Tibial artery (tissue), 4 donors: Measurements from ENCODE around the gene PCED1B.

ENCODE experiments used
- DNase-seq, 2 donors: peaks; one replicate each; pipeline ENCODE4 v3.0.0-alpha.2; 2019
- H3K27ac ChIP-seq, 2 donors: fragments of 200-600 bp; sonication (generic) in 1 of 2; 1 replicate in 1 of 2; 2 replicates in 1 of 2; pipeline ENCODE4 v1.5.1; 2018 to 2019; ENCODE audit warnings: mild to moderate bottlenecking in 1 of 2
- H3K27me3 ChIP-seq, 2 donors: fragments of 200-600 bp; sonication (generic) in 1 of 2; one replicate each; pipeline versions ENCODE4 v1.5.1 to v1.6.0; 2016 to 2019
- H3K36me3 ChIP-seq, 3 donors: fragments of 200-600 bp; sonication (generic) in 2 of 3; one replicate each; pipeline ENCODE4 v1.5.1; 2016 to 2019; ENCODE audit warnings: mild to moderate bottlenecking in 2 of 3
- H3K4me1 ChIP-seq, 4 donors: fragments of 200-600 bp; sonication (generic) in 2 of 4; 1 replicate in 3 of 4; 2 replicates in 1 of 4; pipeline ENCODE4 v1.5.1; 2016 to 2019
- H3K4me3 ChIP-seq, 2 donors: fragments of 200-600 bp; sonication (generic) in 1 of 2; 1 replicate in 1 of 2; 2 replicates in 1 of 2; pipeline ENCODE4 v1.5.1; 2018 to 2019; ENCODE audit warnings: mild to moderate bottlenecking in 2 of 2
- H3K9me3 ChIP-seq, 3 donors: fragments of 200-600 bp; sonication (generic) in 1 of 3; one replicate each; pipeline ENCODE4 v1.5.1; 2016 to 2019
- CTCF ChIP-seq, 2 experiments: fragments of 200-600 bp in 1 of 2; fragments of 450-650 bp in 1 of 2; IDR thresholded peaks; one replicate each; pipeline ENCODE4 v1.5.1; 2017 to 2019; ENCODE audit warnings: antibody characterized with exemption in 2 of 2, mild to moderate bottlenecking in 1 of 2, moderate library complexity in 1 of 2
- intact Hi-C: fragments of 100-400 bp; cut with DNase I; formaldehyde crosslinking; loops from one replicate; pipeline ENCODE4 v1.15.0; 2023; ENCODE audit warnings: low total_unique reads

Gene PCED1B

GRCh38 chr12:47102845-47103651 is 23.6 kb downstream of the PCED1B start:
- no peak for TF ChIP-seq CTCF (IDR thresholded peaks at IDR 0.05)
- peaks cover 0 to 1% (median under 1%) of the 10 kb centered on the region in 3 donors for H3K36me3 ChIP-seq
- intact Hi-C loops: no loop called here
- peaks cover 0 to 83% (median 31%) of the 10 kb centered on the region in 4 donors for H3K4me1 ChIP-seq
- no peak for DNase-seq
- H3K4me3 ChIP-seq: no peak overlapping the region
- H3K27me3 ChIP-seq: no peaks in the 10 kb centered on the region
- peak overlapping the region; percentile 77 to 85 for H3K27ac ChIP-seq
- no peaks in the 10 kb centered on the region for H3K9me3 ChIP-seq

- H3K9me3 ChIP-seq: no peaks in the 10 kb centered on the region
- intact Hi-C loops: no loop called here
- H3K4me1 ChIP-seq: peaks cover 0 to 52% (median 21%) of the 10 kb centered on the region in 4 donors
- no peaks in the 10 kb centered on the region for H3K27me3 ChIP-seq
- H3K36me3 ChIP-seq: peaks cover 0 to 10% (median 6%) of the 10 kb centered on the region in 3 donors
- no peak for DNase-seq
- no peak for TF ChIP-seq CTCF (IDR thresholded peaks at IDR 0.05)
- no peak overlapping the region for H3K4me3 ChIP-seq
- H3K27ac ChIP-seq: peak overlapping the region; percentile 25 to 85
Observed at GRCh38 chr12:47105914-47106674, 26.7 kb downstream of the PCED1B start.

GRCh38 chr12:47107446-47107845 is 28.0 kb downstream of the PCED1B start:
- H3K27me3 ChIP-seq: no peaks in the 10 kb centered on the region
- H3K27ac ChIP-seq: no peak overlapping the region
- TF ChIP-seq CTCF (IDR thresholded peaks at IDR 0.05): no peak
- peaks cover 0 to 18% (median 6%) of the 10 kb centered on the region in 3 donors for H3K36me3 ChIP-seq
- intact Hi-C loops: no loop called here
- no peaks in the 10 kb centered on the region for H3K9me3 ChIP-seq
- peaks cover 0 to 39% (median 21%) of the 10 kb centered on the region in 4 donors for H3K4me1 ChIP-seq
- H3K4me3 ChIP-seq: no peak overlapping the region
- DNase-seq: no peak

- Histone ChIP-seq H3K9me3 (no peaks in the 10 kb centered on the region), H3K4me1 (peaks cover 0 to 34% (median 21%) of the 10 kb centered on the region in 4 donors), H3K27ac (no peak overlapping the region), H3K4me3 (no peak overlapping the region), H3K27me3 (no peaks in the 10 kb centered on the region), H3K36me3 (peaks cover 0 to 18% (median 10%) of the 10 kb centered on the region in 3 donors)
- intact Hi-C loops: no loop called here
- no peak for DNase-seq
- no peak for TF ChIP-seq CTCF (IDR thresholded peaks at IDR 0.05)
Observed at GRCh38 chr12:47107926-47108325, 28.5 kb downstream of the PCED1B start.

GRCh38 chr12:47110011-47110541 is 30.7 kb downstream of the PCED1B start:
- TF ChIP-seq CTCF (IDR thresholded peaks at IDR 0.05): no peak
- H3K27ac ChIP-seq: no peak overlapping the region
- no peak overlapping the region for H3K4me3 ChIP-seq
- H3K9me3 ChIP-seq: no peaks in the 10 kb centered on the region
- no peaks in the 10 kb centered on the region for H3K27me3 ChIP-seq
- intact Hi-C loops: no loop called here
- peaks cover 0 to 18% (median 11%) of the 10 kb centered on the region in 3 donors for H3K36me3 ChIP-seq
- peaks cover 0 to 20% (median 8%) of the 10 kb centered on the region in 4 donors for H3K4me1 ChIP-seq
- DNase-seq: no peak
